Measurements from ENCODE around the gene DNTTIP2.

Gene DNTTIP2

DNA sequence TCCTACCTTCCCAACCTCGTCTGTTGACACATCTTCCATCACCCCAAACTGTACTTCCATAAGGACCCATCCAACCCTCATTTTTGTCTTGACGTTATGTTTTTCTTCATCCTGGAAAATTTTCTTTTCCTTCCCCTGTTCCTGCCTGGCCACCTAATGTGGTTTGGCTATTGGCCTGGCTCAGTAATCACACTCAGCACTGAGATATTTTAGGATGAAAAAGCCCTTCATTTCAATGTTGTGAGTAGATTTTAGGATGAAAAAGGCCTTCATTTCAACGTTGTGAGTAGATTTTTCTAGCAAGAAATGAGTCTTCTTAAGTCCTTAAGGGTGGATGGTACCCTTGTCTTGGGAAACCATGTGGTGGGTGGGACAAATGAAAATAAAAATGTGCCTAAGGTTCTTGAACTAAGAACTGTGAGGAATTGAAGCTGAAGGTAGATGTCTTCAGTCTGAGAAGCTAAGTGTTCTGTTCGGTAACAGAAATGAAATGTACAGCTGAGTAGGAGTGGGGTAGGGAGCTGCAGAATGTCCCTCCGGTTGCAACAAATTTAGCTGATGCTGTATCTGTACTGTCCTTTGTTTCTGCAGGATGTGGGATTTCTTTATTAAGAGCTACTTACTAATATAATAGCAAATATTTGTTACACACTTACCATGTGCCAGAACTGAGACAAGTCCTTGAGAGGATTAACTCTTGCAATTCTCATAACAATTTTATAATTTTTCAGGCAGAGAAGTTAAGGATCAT is 36.1 kb downstream of the DNTTIP2 start:
- no peak overlapping the region for H2AFZ ChIP-seq
- H3K27me3 ChIP-seq (ENCODE audit: control insufficient read depth, insufficient read depth, low read length), result no peaks in the 10 kb centered on the region
- H3K36me3 ChIP-seq (ENCODE audit: control insufficient read depth, insufficient read depth, low read length), result no peaks in the 10 kb centered on the region
- no peak overlapping the region for H3K27ac ChIP-seq
- TF ChIP-seq, protein P1, sequence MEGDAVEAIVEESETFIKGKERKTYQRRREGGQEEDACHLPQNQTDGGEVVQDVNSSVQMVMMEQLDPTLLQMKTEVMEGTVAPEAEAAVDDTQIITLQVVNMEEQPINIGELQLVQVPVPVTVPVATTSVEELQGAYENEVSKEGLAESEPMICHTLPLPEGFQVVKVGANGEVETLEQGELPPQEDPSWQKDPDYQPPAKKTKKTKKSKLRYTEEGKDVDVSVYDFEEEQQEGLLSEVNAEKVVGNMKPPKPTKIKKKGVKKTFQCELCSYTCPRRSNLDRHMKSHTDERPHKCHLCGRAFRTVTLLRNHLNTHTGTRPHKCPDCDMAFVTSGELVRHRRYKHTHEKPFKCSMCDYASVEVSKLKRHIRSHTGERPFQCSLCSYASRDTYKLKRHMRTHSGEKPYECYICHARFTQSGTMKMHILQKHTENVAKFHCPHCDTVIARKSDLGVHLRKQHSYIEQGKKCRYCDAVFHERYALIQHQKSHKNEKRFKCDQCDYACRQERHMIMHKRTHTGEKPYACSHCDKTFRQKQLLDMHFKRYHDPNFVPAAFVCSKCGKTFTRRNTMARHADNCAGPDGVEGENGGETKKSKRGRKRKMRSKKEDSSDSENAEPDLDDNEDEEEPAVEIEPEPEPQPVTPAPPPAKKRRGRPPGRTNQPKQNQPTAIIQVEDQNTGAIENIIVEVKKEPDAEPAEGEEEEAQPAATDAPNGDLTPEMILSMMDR (IDR thresholded peaks at IDR 0.05), result no peak
- no peaks in the 10 kb centered on the region for H3K79me2 ChIP-seq
- no peak overlapping the region for H3K9ac ChIP-seq
- no peak overlapping the region for H3K4me2 ChIP-seq (ENCODE audit: low read length)
- H3K4me3 ChIP-seq (ENCODE audit: low read depth, low read length), result no peak overlapping the region
- no peaks in the 10 kb centered on the region for H3K9me3 ChIP-seq (ENCODE audit: control insufficient read depth, low read length)
- no peaks in the 10 kb centered on the region for H3K4me1 ChIP-seq

DNA sequence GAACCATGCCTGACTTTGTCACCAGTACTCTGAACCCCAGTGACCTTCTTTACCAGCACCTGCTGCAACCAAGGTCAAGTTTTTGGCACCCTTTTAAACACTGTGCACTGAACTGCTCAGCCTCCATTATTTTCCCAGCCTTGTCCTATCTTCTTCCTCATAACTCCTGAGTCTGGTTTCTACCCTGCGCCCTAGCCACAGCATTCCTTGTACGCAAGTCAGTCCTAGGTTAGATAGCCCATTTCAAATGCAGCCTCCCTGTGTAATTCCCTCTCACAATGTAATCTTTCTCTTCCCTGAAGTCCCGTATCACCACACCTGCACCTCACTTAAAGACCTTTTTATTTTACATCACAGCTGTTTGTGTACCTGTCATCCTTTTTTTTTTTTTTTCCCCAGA is 37.2 kb downstream of the DNTTIP2 start:
- no peak overlapping the region for H2AFZ ChIP-seq
- TF ChIP-seq, protein P1 (IDR thresholded peaks at IDR 0.05), result no peak
- no peaks in the 10 kb centered on the region for H3K9me3 ChIP-seq (ENCODE audit: control insufficient read depth, low read length)
- H3K27ac ChIP-seq, result no peak overlapping the region
- no peak overlapping the region for H3K4me2 ChIP-seq (ENCODE audit: low read length)
- no peak overlapping the region for H3K9ac ChIP-seq
- no peaks in the 10 kb centered on the region for H3K4me1 ChIP-seq
- no peaks in the 10 kb centered on the region for H3K36me3 ChIP-seq (ENCODE audit: control insufficient read depth, insufficient read depth, low read length)
- no peak overlapping the region for H3K4me3 ChIP-seq (ENCODE audit: low read depth, low read length)
- no peaks in the 10 kb centered on the region for H3K27me3 ChIP-seq (ENCODE audit: control insufficient read depth, insufficient read depth, low read length)
- no peaks in the 10 kb centered on the region for H3K79me2 ChIP-seq

DNA sequence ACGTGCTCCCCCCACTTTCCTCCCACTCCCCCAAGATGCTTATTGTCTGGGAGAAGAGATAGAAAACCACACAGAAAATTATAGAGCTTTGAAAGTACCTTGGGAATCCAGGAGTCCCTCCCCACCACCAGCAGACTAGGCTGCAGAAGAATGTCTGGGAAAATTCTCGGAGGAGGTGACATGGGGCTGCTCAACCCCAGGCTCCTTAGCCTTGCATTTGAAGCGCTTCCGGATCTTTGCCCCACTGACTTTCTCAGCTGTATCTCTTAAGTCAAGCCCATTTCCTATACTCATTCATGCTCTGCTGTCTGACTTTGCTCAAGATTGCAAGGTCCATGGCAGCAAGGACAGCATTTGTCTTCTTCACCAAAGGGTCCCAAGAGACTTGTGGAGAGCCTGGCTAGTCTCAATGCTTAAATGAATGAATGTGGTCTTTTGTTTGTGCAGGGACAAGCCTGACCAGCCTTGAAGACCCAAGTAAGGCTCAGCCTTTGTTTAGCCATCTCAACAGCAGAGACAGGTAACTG is 38.0 kb downstream of the DNTTIP2 start:
- H3K9ac ChIP-seq, result no peak overlapping the region
- no peaks in the 10 kb centered on the region for H3K4me1 ChIP-seq
- H3K27ac ChIP-seq, result no peak overlapping the region
- no peaks in the 10 kb centered on the region for H3K79me2 ChIP-seq
- H3K4me2 ChIP-seq (ENCODE audit: low read length), result no peak overlapping the region
- H3K9me3 ChIP-seq (ENCODE audit: control insufficient read depth, low read length), result no peaks in the 10 kb centered on the region
- H3K27me3 ChIP-seq (ENCODE audit: control insufficient read depth, insufficient read depth, low read length), result no peaks in the 10 kb centered on the region
- no peaks in the 10 kb centered on the region for H3K36me3 ChIP-seq (ENCODE audit: control insufficient read depth, insufficient read depth, low read length)
- TF ChIP-seq, protein P1 (IDR thresholded peaks at IDR 0.05), result no peak
- no peak overlapping the region for H3K4me3 ChIP-seq (ENCODE audit: low read depth, low read length)
- H2AFZ ChIP-seq, result no peak overlapping the region

DNA sequence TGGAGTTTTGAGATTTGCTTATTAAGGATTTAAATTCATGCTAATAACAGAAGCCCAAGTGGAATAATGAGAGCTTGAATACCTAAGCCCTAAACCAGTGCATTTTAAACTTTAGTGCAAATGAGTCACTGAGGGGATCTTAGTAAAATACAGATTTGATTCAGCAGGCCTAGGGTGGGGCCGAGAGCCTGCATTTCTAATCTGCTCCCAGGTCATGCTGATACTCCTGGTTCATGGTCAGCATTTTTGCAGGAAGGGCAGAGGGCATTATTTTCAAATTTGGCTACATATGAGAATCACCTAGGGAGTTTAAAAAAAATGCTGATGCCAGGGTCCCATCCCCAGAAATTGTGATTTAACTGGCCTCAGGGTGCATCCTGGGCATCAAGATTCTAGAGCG is 39.3 kb downstream of the DNTTIP2 start:
- Histone ChIP-seq H3K36me3 (ENCODE audit: control insufficient read depth, insufficient read depth, low read length) (no peaks in the 10 kb centered on the region), H3K79me2 (no peaks in the 10 kb centered on the region), H3K9ac (no peak overlapping the region), H3K27ac (no peak overlapping the region), H3K4me2 (ENCODE audit: low read length) (no peak overlapping the region), H2AFZ (no peak overlapping the region), H3K9me3 (ENCODE audit: control insufficient read depth, low read length) (no peaks in the 10 kb centered on the region), H3K4me3 (ENCODE audit: low read depth, low read length) (no peak overlapping the region), H3K4me1 (no peaks in the 10 kb centered on the region), H3K27me3 (ENCODE audit: control insufficient read depth, insufficient read depth, low read length) (no peaks in the 10 kb centered on the region)
- TF ChIP-seq, protein P1 (IDR thresholded peaks at IDR 0.05), result no peak

DNA sequence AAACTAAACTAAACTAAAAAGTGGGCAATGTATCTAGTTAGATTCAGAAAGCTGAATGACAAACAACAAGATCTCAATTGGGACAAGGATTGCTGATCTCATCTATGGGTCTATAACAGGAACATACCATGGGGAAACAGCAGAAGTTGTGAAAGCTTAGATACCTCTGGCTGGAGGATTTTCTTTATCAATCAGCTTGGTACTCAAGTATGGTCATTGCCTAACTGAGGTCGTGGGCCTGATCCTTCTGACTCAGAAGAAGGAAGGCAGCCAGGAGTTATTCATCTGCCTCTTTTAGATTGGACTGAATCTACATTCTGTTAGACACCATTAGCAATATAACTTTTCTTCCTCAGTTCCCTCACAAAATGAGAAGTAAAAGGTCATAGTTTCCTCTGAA is 39.7 kb downstream of the DNTTIP2 start:
- no peaks in the 10 kb centered on the region for H3K27me3 ChIP-seq (ENCODE audit: control insufficient read depth, insufficient read depth, low read length)
- no peak overlapping the region for H2AFZ ChIP-seq
- H3K4me3 ChIP-seq (ENCODE audit: low read depth, low read length), result no peak overlapping the region
- no peak overlapping the region for H3K27ac ChIP-seq
- H3K4me2 ChIP-seq (ENCODE audit: low read length), result no peak overlapping the region
- no peaks in the 10 kb centered on the region for H3K4me1 ChIP-seq
- no peak overlapping the region for H3K9ac ChIP-seq
- H3K36me3 ChIP-seq (ENCODE audit: control insufficient read depth, insufficient read depth, low read length), result no peaks in the 10 kb centered on the region
- no peaks in the 10 kb centered on the region for H3K79me2 ChIP-seq
- TF ChIP-seq, protein P1 (IDR thresholded peaks at IDR 0.05), result no peak
- H3K9me3 ChIP-seq (ENCODE audit: control insufficient read depth, low read length), result no peaks in the 10 kb centered on the region
